ENCODE measurements around the gene RSPO4. TPM values are rescaled to one million over a fixed set of nuclear protein-coding genes. Genes with fewer than 3 reads are reported as not detected.
A peak's percentile ranks its signal among the peaks of the same experiment; 100 is the strongest.

RSPO4 gene
- total RNA-seq, 1 donor from 2014 or later = not detected

GRCh38 chr20:942611-943010, 59.5 kb downstream of the RSPO4 start:
- DNase-seq (ENCODE audit: low spot score) = no peak

GRCh38 chr20:940926-941325, 61.2 kb downstream of the RSPO4 start:
- DNase-seq (ENCODE audit: low spot score) = no peak

- no peak for DNase-seq (ENCODE audit: low spot score)
Observed at GRCh38 chr20:939606-940005, 62.5 kb downstream of the RSPO4 start.

- DNase-seq (ENCODE audit: low spot score) = no peak
Observed at GRCh38 chr20:934186-934840, 67.8 kb downstream of the RSPO4 start.

GRCh38 chr20:933029-933428, 69.1 kb downstream of the RSPO4 start:
- no peak for DNase-seq (ENCODE audit: low spot score)

- DNase-seq (ENCODE audit: low spot score) = no peak
Observed at GRCh38 chr20:931401-931800, 70.7 kb downstream of the RSPO4 start.

GRCh38 chr20:926670-927069, 75.4 kb downstream of the RSPO4 start:
- no peak for DNase-seq (ENCODE audit: low spot score)

GRCh38 chr20:925516-925915, 76.6 kb downstream of the RSPO4 start:
- DNase-seq (ENCODE audit: low spot score) = no peak

GRCh38 chr20:924639-925038, 77.5 kb downstream of the RSPO4 start:
- DNase-seq (ENCODE audit: low spot score) = no peak

- DNase-seq (ENCODE audit: low spot score) = no peak
Observed at GRCh38 chr20:922781-923180, 79.3 kb downstream of the RSPO4 start.

- DNase-seq (ENCODE audit: low spot score) = no peak
Observed at GRCh38 chr20:921068-921467, 81.0 kb downstream of the RSPO4 start.

GRCh38 chr20:920311-920710, 81.8 kb downstream of the RSPO4 start:
- DNase-seq (ENCODE audit: low spot score) = no peak

GRCh38 chr20:919491-919916, 82.6 kb downstream of the RSPO4 start:
- no peak for DNase-seq (ENCODE audit: low spot score)

GRCh38 chr20:917416-917815, 84.7 kb downstream of the RSPO4 start:
- DNase-seq (ENCODE audit: low spot score) = no peak

- no peak for DNase-seq (ENCODE audit: low spot score)
Observed at GRCh38 chr20:916825-917224, 85.3 kb downstream of the RSPO4 start.

GRCh38 chr20:916125-916799, 85.8 kb downstream of the RSPO4 start, which contains the start of gene ANGPT4:
ANGPT4 (minus strand) TSS chr20:916334; CDS start chr20:916214, 120 bp downstream.
- DNase-seq (ENCODE audit: low spot score) = peak; percentile 33

- DNase-seq (ENCODE audit: low spot score) = no peak
Observed at GRCh38 chr20:914727-915498, 87.2 kb downstream of the RSPO4 start.

- DNase-seq (ENCODE audit: low spot score) = no peak
Observed at GRCh38 chr20:913306-913849, 88.7 kb downstream of the RSPO4 start.

GRCh38 chr20:911882-912600, 90.1 kb downstream of the RSPO4 start:
- no peak for DNase-seq (ENCODE audit: low spot score)

- no peak for DNase-seq (ENCODE audit: low spot score)
Observed at GRCh38 chr20:910870-911770, 91.0 kb downstream of the RSPO4 start.

All from umbilical cord (tissue), 2 donors.